ENCODE measurements around the gene MTR.

Gene MTR

DNA sequence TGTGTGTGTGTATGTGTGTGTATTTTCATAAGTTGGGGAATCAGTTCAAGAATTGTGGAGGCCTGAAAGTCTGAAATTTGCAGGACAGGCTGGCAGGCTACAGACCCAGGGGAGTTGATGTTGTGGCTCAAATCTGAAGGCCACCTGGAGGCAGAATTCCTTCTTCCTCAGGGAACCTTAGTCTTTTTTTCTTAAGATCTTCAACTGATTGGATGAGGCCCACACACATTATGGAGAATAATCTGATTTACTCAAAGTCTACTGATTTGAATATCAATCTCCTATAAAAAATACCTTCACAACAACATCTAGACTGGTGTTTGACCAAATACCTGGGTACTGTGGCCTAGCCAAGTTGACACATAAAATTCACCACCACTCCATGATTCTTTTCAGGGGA lies 147.3 kb downstream of the MTR start:
- Histone ChIP-seq H3K36me3 (ENCODE audit: insufficient read depth, low read length) (no peaks in the 10 kb centered on the region), H3K9me3 (ENCODE audit: control insufficient read depth, insufficient read depth, low read length) (peaks cover 3% of the 10 kb centered on the region), H3K4me1 (ENCODE audit: insufficient read depth, low read length) (no peaks in the 10 kb centered on the region), H3K9ac (ENCODE audit: low read depth, low read length) (no peak overlapping the region)

DNA sequence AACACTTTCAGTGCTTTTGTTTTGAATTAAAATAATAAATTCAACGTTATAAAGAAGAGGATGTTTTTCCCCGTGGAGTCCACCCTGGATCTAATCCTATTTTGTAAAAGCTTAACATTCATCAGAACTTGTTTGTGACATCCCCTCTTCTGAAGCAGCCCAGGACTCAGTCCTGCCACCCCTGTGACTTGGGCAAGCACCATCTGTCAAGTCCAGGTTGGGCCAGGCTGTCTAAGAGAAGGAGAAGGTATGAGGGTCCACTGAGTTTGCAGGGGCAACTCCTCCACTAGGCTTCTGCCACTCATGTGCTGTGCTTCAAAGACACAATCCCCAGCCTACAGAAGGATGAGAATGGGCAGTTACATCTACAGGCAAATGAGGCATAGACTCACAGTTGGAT lies 149.5 kb downstream of the MTR start:
- no peaks in the 10 kb centered on the region for H3K4me1 ChIP-seq (ENCODE audit: insufficient read depth, low read length)
- no peak overlapping the region for H3K9ac ChIP-seq (ENCODE audit: low read depth, low read length)
- no peaks in the 10 kb centered on the region for H3K36me3 ChIP-seq (ENCODE audit: insufficient read depth, low read length)
- peaks cover 3% of the 10 kb centered on the region for H3K9me3 ChIP-seq (ENCODE audit: control insufficient read depth, insufficient read depth, low read length)

GRCh38 chr1:236945002-236945401 lies 149.9 kb downstream of the MTR start:
- no peaks in the 10 kb centered on the region for H3K36me3 ChIP-seq (ENCODE audit: insufficient read depth, low read length)
- H3K9ac ChIP-seq (ENCODE audit: low read depth, low read length) = no peak overlapping the region
- peaks cover 3% of the 10 kb centered on the region for H3K9me3 ChIP-seq (ENCODE audit: control insufficient read depth, insufficient read depth, low read length)
- H3K4me1 ChIP-seq (ENCODE audit: insufficient read depth, low read length) = no peaks in the 10 kb centered on the region

DNA sequence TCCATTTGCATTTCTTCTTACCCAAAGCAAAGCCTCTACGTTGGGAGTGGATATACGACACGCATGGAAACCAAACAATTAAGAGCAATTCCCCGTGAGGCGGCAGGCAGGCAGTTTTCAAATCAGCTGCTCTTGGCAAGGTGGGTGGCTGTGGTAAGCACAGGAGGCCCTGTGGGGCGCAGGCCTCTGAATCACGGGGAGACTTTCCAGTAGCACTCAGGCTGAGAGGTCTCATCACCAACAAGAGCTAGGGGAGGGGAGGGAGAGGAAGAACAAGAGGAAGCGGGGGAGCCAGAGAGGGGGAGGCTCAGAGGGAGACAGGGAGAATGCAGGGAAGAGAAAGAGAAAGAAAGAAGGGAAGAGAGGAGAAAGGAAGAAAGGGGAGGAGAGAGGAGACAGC lies 152.7 kb downstream of the MTR start:
- peaks cover 8% of the 10 kb centered on the region; the same call in 1 of the 2 replicates for H3K4me1 ChIP-seq (ENCODE audit: insufficient read depth, low read length)
- H3K36me3 ChIP-seq (ENCODE audit: insufficient read depth, low read length) = no peaks in the 10 kb centered on the region
- peaks cover 3% of the 10 kb centered on the region; the same call in 1 of the 2 replicates for H3K9me3 ChIP-seq (ENCODE audit: control insufficient read depth, insufficient read depth, low read length)

DNA sequence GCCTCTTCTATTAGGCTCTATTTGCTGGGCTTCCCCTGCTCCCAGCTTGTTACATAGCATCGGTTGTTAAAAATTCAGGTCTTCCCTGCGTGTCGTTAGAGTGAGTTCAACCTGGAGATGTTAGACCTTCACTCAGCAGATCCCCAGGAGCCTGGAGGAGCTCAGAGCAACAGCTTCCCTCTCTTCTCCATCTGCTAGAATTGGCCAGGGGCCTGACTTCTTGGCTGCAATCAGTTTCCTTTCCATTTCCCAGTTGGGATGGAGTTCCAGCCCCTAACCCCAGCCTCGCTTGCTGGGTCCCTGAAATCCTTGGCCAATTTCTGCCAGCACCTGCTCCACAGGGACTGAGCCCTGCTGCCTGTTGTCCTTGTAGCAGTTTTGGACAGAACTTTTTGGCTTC lies 153.3 kb downstream of the MTR start:
- no peak overlapping the region for H3K9ac ChIP-seq (ENCODE audit: low read depth, low read length)
- no peaks in the 10 kb centered on the region for H3K36me3 ChIP-seq (ENCODE audit: insufficient read depth, low read length)
- peaks cover 8% of the 10 kb centered on the region; the same call in 1 of the 2 replicates for H3K4me1 ChIP-seq (ENCODE audit: insufficient read depth, low read length)
- peaks cover 3% of the 10 kb centered on the region; the same call in 1 of the 2 replicates for H3K9me3 ChIP-seq (ENCODE audit: control insufficient read depth, insufficient read depth, low read length)

More for the DNA sequence above, 152.7 kb downstream of the MTR start:
- H3K9ac ChIP-seq (ENCODE audit: low read depth, low read length) = no peak overlapping the region

GRCh38 chr1:236948996-236949395 lies 153.9 kb downstream of the MTR start:
- H3K9me3 ChIP-seq (ENCODE audit: control insufficient read depth, insufficient read depth, low read length) = peaks cover 3% of the 10 kb centered on the region; the same call in 1 of the 2 replicates
- no peaks in the 10 kb centered on the region for H3K36me3 ChIP-seq (ENCODE audit: insufficient read depth, low read length)

GRCh38 chr1:236950365-236950764 lies 155.3 kb downstream of the MTR start:
- H3K9me3 ChIP-seq (ENCODE audit: control insufficient read depth, insufficient read depth, low read length) = no peaks in the 10 kb centered on the region
- no peak overlapping the region for H3K9ac ChIP-seq (ENCODE audit: low read depth, low read length)
- peaks cover 8% of the 10 kb centered on the region; the same call in 1 of the 2 replicates for H3K4me1 ChIP-seq (ENCODE audit: insufficient read depth, low read length)
- no peaks in the 10 kb centered on the region for H3K36me3 ChIP-seq (ENCODE audit: insufficient read depth, low read length)

More at GRCh38 chr1:236948996-236949395, 153.9 kb downstream of the MTR start:
- H3K9ac ChIP-seq (ENCODE audit: low read depth, low read length) = no peak overlapping the region
- peaks cover 8% of the 10 kb centered on the region; the same call in 1 of the 2 replicates for H3K4me1 ChIP-seq (ENCODE audit: insufficient read depth, low read length)

- Histone ChIP-seq H3K36me3 (ENCODE audit: insufficient read depth, low read length) (no peaks in the 10 kb centered on the region), H3K4me1 (ENCODE audit: insufficient read depth, low read length) (peaks cover 8% of the 10 kb centered on the region; the same call in 1 of the 2 replicates), H3K9me3 (ENCODE audit: control insufficient read depth, insufficient read depth, low read length) (no peaks in the 10 kb centered on the region), H3K9ac (ENCODE audit: low read depth, low read length) (no peak overlapping the region)
Measured at GRCh38 chr1:236951672-236952071, 156.6 kb downstream of the MTR start.

- Histone ChIP-seq H3K9ac (ENCODE audit: low read depth, low read length) (no peak overlapping the region), H3K4me1 (ENCODE audit: insufficient read depth, low read length) (peaks cover 8% of the 10 kb centered on the region; the same call in 1 of the 2 replicates), H3K9me3 (ENCODE audit: control insufficient read depth, insufficient read depth, low read length) (no peaks in the 10 kb centered on the region), H3K36me3 (ENCODE audit: insufficient read depth, low read length) (no peaks in the 10 kb centered on the region)
Measured at GRCh38 chr1:236952246-236953003, 157.3 kb downstream of the MTR start.

GRCh38 chr1:236953151-236953700 lies 158.1 kb downstream of the MTR start:
- Histone ChIP-seq H3K9me3 (ENCODE audit: control insufficient read depth, insufficient read depth, low read length) (no peaks in the 10 kb centered on the region), H3K36me3 (ENCODE audit: insufficient read depth, low read length) (no peaks in the 10 kb centered on the region), H3K9ac (ENCODE audit: low read depth, low read length) (no peak overlapping the region), H3K4me1 (ENCODE audit: insufficient read depth, low read length) (peaks cover 8% of the 10 kb centered on the region; the same call in 1 of the 2 replicates)
